WERI-Rb-1 (cell line): ENCODE data around the gene NEK10.

ENCODE experiments used
- DNase-seq: peaks from one replicate; pipeline ENCODE4 v3.0.0-alpha.2; 2020
- H3K27ac ChIP-seq: fragments of 250-450 bp; sonication (Bioruptor Pico); 2 replicates; pipeline ENCODE4 v1.5.1; 2020; ENCODE audit warnings: mild to moderate bottlenecking, moderate library complexity
- H3K27me3 ChIP-seq: fragments of 250-450 bp; sonication (Bioruptor Pico); 2 replicates; pipeline ENCODE4 v1.5.1; 2021; ENCODE audit warnings: mild to moderate bottlenecking, low read depth, moderate library complexity; ENCODE audit not compliant: insufficient read depth, severe bottlenecking
- H3K36me3 ChIP-seq: fragments of 250-450 bp; sonication (Bioruptor Pico); 2 replicates; pipeline ENCODE4 v1.5.1; 2020; ENCODE audit warnings: mild to moderate bottlenecking, moderate library complexity
- H3K4me3 ChIP-seq: 2 replicates; pipeline ENCODE4 v1.5.1; 2011; ENCODE audit warnings: low read depth, mild to moderate bottlenecking, control low read depth, low read length
- H3K9me3 ChIP-seq: fragments of 250-450 bp; sonication (Bioruptor Pico); 2 replicates; pipeline ENCODE4 v1.5.1; 2021; ENCODE audit warnings: mild to moderate bottlenecking, moderate library complexity; ENCODE audit not compliant: severe bottlenecking
- TF ChIP-seq, protein P1 (sequence below): IDR thresholded peaks from 2 replicates; pipeline ENCODE4 v1.5.1; 2011; ENCODE audit warnings: low read depth, mild to moderate bottlenecking, control low read depth, inconsistent platforms, low read length

The NEK10 gene

DNA sequence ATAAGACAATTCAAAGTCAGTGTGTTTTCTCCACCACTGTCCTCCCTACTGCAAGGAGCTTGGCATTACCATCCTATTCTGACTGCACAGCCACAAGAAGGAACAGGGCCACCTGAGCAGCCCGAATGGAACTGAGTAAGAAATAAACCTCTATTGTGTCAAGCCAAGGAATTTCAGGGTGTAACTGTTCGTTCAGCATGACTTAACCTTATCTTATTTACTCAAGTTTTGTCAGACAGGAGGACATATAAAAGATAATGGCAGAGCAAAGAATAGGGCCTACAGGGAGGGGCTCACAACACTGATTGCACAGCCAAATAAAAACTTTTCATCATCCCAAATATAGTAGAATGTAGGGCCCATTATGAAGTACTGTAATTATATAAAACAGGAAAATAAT is 236.1 kb downstream of the NEK10 start:
- no peaks in the 10 kb centered on the region for H3K36me3 ChIP-seq
- DNase-seq = no peak
- TF ChIP-seq, protein P1, sequence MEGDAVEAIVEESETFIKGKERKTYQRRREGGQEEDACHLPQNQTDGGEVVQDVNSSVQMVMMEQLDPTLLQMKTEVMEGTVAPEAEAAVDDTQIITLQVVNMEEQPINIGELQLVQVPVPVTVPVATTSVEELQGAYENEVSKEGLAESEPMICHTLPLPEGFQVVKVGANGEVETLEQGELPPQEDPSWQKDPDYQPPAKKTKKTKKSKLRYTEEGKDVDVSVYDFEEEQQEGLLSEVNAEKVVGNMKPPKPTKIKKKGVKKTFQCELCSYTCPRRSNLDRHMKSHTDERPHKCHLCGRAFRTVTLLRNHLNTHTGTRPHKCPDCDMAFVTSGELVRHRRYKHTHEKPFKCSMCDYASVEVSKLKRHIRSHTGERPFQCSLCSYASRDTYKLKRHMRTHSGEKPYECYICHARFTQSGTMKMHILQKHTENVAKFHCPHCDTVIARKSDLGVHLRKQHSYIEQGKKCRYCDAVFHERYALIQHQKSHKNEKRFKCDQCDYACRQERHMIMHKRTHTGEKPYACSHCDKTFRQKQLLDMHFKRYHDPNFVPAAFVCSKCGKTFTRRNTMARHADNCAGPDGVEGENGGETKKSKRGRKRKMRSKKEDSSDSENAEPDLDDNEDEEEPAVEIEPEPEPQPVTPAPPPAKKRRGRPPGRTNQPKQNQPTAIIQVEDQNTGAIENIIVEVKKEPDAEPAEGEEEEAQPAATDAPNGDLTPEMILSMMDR = no peak
- no peak overlapping the region for H3K4me3 ChIP-seq
- no peaks in the 10 kb centered on the region for H3K9me3 ChIP-seq
- H3K27me3 ChIP-seq = no peaks in the 10 kb centered on the region
- no peak overlapping the region for H3K27ac ChIP-seq

DNA sequence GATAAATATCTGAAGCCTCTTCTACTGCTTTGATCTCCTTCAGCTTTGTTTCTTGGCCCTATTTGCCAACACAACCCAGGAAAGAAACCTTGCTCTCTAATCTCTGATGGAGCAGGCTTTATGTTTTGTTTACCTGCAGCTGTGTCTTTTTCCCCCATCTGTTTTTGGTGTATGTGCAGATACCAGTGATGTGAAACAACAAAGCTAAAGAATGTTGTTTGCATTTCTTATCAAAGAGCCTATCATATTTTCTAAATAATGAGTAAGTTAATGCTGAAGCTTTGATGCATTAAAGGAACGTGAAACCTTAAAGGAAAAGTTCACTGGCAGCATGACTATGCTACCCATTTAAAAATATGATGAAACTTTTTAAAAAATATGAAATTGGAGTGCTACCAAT is 238.4 kb downstream of the NEK10 start:
- DNase-seq = no peak
- H3K36me3 ChIP-seq = no peaks in the 10 kb centered on the region
- TF ChIP-seq, protein P1 = no peak
- H3K27ac ChIP-seq = no peak overlapping the region
- H3K9me3 ChIP-seq = no peaks in the 10 kb centered on the region
- H3K27me3 ChIP-seq = no peaks in the 10 kb centered on the region
- H3K4me3 ChIP-seq = no peak overlapping the region

DNA sequence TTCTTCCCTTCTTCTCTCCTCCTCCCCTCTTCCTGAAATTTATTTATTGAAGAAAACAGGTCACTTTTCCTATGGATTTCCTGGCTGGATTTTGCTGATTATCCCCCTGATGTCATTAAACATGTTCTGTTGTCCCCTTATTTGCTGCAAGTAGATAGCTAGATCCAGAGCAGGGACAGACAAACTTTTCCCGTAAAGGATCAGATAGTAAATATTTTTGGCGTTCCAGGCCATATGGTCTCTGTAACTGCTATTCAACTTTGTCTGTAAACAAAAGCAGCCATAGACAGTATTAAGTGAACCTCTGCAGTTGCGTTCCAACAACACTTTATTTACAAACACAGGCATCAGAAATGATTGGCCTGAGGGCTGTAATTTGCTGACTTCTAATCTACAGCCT is 241.3 kb downstream of the NEK10 start:
- Histone ChIP-seq H3K4me3 (no peak overlapping the region), H3K9me3 (no peaks in the 10 kb centered on the region), H3K36me3 (no peaks in the 10 kb centered on the region), H3K27ac (no peak overlapping the region), H3K27me3 (no peaks in the 10 kb centered on the region)
- no peak for DNase-seq
- TF ChIP-seq, protein P1 = no peak

DNA sequence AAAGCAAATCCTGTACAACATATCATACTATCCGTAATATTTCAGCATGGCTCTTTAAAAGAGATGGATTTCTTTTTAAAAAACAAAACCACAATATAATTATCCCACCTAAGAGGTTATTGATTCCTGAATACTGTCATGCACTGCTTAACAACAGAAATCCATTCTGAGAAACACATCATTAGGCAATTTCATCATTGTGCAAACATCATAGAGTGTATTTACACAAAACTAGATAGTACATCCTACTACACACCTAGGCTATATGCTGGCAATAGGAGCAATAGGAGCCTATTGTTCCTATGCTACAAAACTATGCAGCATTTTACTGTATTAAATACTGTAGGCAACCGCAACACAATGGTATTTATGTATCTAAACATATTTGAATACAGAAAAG is 242.0 kb downstream of the NEK10 start:
- Histone ChIP-seq H3K9me3 (no peaks in the 10 kb centered on the region), H3K27ac (no peak overlapping the region), H3K4me3 (no peak overlapping the region), H3K36me3 (no peaks in the 10 kb centered on the region), H3K27me3 (no peaks in the 10 kb centered on the region)
- no peak for DNase-seq
- TF ChIP-seq, protein P1 = no peak

DNA sequence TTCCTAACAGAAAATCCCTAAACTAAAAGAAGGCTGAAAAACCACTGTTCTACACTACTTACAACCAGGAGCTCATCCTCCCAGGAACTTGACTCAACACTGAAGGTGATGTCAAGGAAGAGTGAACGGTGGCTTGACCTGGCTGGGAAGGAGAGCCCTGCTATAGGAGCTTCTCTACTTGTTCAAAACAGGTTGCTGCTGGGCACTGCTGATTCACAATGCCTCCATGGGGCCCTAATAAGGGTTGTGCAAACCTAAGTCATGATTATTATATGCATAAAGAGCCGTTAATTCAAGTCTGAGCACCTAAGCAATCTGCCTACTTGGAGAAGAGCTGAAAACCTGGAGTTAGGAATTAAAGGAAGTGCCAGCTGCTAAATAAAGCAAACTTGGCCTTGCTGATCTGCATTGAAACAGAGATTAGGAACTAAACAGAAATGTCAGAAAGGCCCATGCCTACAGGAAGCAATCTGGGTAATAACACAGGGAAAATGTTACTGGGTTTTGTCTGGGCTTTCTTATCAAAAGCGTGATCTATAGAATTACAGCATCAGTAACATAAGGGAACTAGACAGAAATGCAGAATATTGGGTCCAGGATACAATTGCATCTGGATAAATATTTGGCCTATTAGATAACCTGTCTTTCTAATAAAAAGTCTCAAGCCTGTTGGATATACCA is 243.2 kb downstream of the NEK10 start:
- Histone ChIP-seq H3K9me3 (no peaks in the 10 kb centered on the region), H3K36me3 (no peaks in the 10 kb centered on the region), H3K27me3 (no peaks in the 10 kb centered on the region), H3K4me3 (no peak overlapping the region), H3K27ac (no peak overlapping the region)
- DNase-seq = no peak
- TF ChIP-seq, protein P1 = no peak

DNA sequence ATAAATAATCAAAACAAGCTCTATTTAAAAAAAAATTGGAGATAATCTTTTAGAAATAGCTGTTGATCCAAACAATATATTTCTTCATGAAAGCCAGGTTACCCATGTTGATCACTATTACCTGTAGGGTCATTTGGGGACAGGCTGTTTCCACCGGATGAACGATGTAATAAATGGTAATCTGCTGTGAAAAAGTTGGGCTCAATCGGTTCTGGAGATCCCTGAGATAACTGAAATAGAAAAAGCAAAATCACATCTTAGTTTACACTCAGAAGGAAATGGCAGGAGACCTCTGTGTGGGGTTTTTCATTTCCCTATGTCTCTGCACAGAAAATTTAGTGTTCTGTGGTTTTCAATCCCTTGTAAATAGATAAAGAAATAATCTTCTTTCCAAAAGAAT is 249.5 kb downstream of the NEK10 start:
- no peak for DNase-seq
- Histone ChIP-seq H3K4me3 (no peak overlapping the region), H3K27ac (no peak overlapping the region), H3K9me3 (no peaks in the 10 kb centered on the region), H3K36me3 (no peaks in the 10 kb centered on the region), H3K27me3 (no peaks in the 10 kb centered on the region)
- TF ChIP-seq, protein P1 = no peak
